Fibroblast of lung (primary cell): ENCODE results near the gene HIGD1A. TPM values are rescaled to one million over a fixed set of nuclear protein-coding genes. Genes with fewer than 3 reads are reported as not detected.

Source experiments
- DNase-seq, 2 donors: peaks; one replicate each; pipeline versions ENCODE4 v3.0.0 to v3.0.0-alpha.2; 2010; ENCODE audit warnings: low read depth in 2 of 2
- H2AFZ ChIP-seq: 2 replicates; pipeline ENCODE4 v1.5.1; 2012; ENCODE audit warnings: low read length, control low read depth, inconsistent platforms
- H3K27ac ChIP-seq: 2 replicates; pipeline ENCODE4 v1.5.1; 2011; ENCODE audit warnings: low read length, control low read depth; ENCODE audit not compliant: insufficient read depth
- H3K27me3 ChIP-seq: 2 replicates; pipeline ENCODE4 v1.5.1; 2011; ENCODE audit warnings: mild to moderate bottlenecking, low read length; ENCODE audit not compliant: control insufficient read depth, insufficient read depth
- H3K36me3 ChIP-seq: 2 replicates; pipeline ENCODE4 v1.5.1; 2011; ENCODE audit warnings: low read length; ENCODE audit not compliant: control insufficient read depth, insufficient read depth
- H3K4me1 ChIP-seq: 2 replicates; pipeline ENCODE4 v1.5.1; 2011; ENCODE audit warnings: low read length; ENCODE audit not compliant: control insufficient read depth, insufficient read depth; ENCODE audit errors: extremely low read depth
- H3K4me2 ChIP-seq: 2 replicates; pipeline ENCODE4 v1.5.1; 2011; ENCODE audit warnings: low read length, control low read depth; ENCODE audit not compliant: insufficient read depth; ENCODE audit errors: extremely low read depth
- H3K4me3 ChIP-seq, 4 experiments: fragments of 200-600 bp in 1 of 4; sonication (generic) in 1 of 4; replicated peaks in 1 of 4; 2 replicates each; pipeline ENCODE4 v1.5.1; 2011 to 2016; ENCODE audit warnings: low read length in 4 of 4, low read depth in 3 of 4, mild to moderate bottlenecking in 3 of 4, control low read depth in 2 of 4, inconsistent platforms in 1 of 4, mixed read lengths in 1 of 4; ENCODE audit not compliant: insufficient read depth in 1 of 4; ENCODE audit errors: control extremely low read depth in 1 of 4
- H3K79me2 ChIP-seq: 2 replicates; pipeline ENCODE4 v1.5.1; 2012; ENCODE audit warnings: mild to moderate bottlenecking, low read length, inconsistent platforms; ENCODE audit not compliant: control insufficient read depth, insufficient read depth
- H3K9ac ChIP-seq: 2 replicates; pipeline ENCODE4 v1.5.1; 2011; ENCODE audit warnings: mild to moderate bottlenecking, low read length, control low read depth; ENCODE audit not compliant: insufficient read depth
- H3K9me3 ChIP-seq: 2 replicates; pipeline ENCODE4 v1.5.1; 2012; ENCODE audit warnings: low read depth, low read length; ENCODE audit not compliant: control insufficient read depth, insufficient read depth
- H4K20me1 ChIP-seq: 2 replicates; pipeline ENCODE4 v1.5.1; 2011; ENCODE audit warnings: low read length; ENCODE audit not compliant: control insufficient read depth, insufficient read depth; ENCODE audit errors: extremely low read depth
- EZH2 ChIP-seq: IDR thresholded peaks from 2 replicates; pipeline ENCODE4 v1.5.1; 2012; ENCODE audit warnings: low read length, control low read depth, mild to moderate bottlenecking; ENCODE audit errors: missing control alignments
- polyA plus RNA-seq, 2 donors: library from polyadenylated mRNA; depleted of rRNA in 1 of 2; stranded (reverse) in 1 of 2; unstranded in 1 of 2; fragments of >200 nt; gene quantifications; 2 replicates each; pipeline ENCODE4 v1.2.1, GENCODE V29; 2011 to 2012; ENCODE audit warnings: missing spikeins in 1 of 2
- total RNA-seq: library from RNA; depleted of rRNA; stranded (reverse); fragments of >200 nt; gene quantifications from 2 replicates; pipeline ENCODE4 v1.2.1, GENCODE V29; 2014
- TF ChIP-seq, protein P1 (sequence below), 2 donors: IDR thresholded peaks in 1 of 2; conservative IDR thresholded peaks in 1 of 2; 1 replicate in 1 of 2; 2 replicates in 1 of 2; pipeline ENCODE4 v1.5.1; 2011 to 2012; ENCODE audit warnings: low read length in 2 of 2, control low read depth in 1 of 2, inconsistent platforms in 1 of 2, low read depth in 1 of 2, mild to moderate bottlenecking in 1 of 2

Gene HIGD1A
- total and polyA plus RNA-seq, 2 donors (not counting 1 experiment from before 2014, with no cell fraction given): 121 to 245 TPM

DNA sequence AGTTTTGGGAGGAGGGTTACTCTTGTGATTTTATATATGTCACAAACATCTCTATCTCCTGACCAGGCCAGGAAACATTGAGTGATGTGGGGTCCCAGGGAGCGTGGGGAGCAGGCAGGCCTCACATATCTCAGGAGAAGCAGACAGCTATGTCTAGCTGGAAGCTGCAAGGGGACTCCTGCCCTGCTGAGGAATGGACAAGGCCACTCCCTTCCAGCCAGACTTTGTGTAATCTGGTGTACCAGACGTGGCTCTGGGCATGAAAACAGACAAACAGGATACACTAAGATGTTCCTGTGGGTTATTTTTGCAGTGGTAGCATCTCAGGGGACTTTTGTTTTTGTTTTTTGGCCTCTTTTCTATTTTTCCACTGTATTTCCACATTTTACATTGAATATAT lies 48.2 kb upstream of the HIGD1A start:
- no peak for DNase-seq
- Histone ChIP-seq H3K27ac (no peak overlapping the region), H4K20me1 (no peaks in the 10 kb centered on the region), H3K9me3 (no peaks in the 10 kb centered on the region), H3K27me3 (peaks cover 6% of the 10 kb centered on the region), H3K4me3 (no peak overlapping the region), H3K4me2 (no peak overlapping the region), H3K4me1 (no peaks in the 10 kb centered on the region), H3K36me3 (no peaks in the 10 kb centered on the region), H3K9ac (no peak overlapping the region), H3K79me2 (no peaks in the 10 kb centered on the region), H2AFZ (no peak overlapping the region)
- TF ChIP-seq, protein P1, sequence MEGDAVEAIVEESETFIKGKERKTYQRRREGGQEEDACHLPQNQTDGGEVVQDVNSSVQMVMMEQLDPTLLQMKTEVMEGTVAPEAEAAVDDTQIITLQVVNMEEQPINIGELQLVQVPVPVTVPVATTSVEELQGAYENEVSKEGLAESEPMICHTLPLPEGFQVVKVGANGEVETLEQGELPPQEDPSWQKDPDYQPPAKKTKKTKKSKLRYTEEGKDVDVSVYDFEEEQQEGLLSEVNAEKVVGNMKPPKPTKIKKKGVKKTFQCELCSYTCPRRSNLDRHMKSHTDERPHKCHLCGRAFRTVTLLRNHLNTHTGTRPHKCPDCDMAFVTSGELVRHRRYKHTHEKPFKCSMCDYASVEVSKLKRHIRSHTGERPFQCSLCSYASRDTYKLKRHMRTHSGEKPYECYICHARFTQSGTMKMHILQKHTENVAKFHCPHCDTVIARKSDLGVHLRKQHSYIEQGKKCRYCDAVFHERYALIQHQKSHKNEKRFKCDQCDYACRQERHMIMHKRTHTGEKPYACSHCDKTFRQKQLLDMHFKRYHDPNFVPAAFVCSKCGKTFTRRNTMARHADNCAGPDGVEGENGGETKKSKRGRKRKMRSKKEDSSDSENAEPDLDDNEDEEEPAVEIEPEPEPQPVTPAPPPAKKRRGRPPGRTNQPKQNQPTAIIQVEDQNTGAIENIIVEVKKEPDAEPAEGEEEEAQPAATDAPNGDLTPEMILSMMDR (conservative IDR thresholded peaks at IDR 0.05 in 1 of 2, IDR thresholded peaks at IDR 0.05 in 1 of 2; ENCODE audit: low read depth in 1 of 2, low read length in 2 of 2): no peak

DNA sequence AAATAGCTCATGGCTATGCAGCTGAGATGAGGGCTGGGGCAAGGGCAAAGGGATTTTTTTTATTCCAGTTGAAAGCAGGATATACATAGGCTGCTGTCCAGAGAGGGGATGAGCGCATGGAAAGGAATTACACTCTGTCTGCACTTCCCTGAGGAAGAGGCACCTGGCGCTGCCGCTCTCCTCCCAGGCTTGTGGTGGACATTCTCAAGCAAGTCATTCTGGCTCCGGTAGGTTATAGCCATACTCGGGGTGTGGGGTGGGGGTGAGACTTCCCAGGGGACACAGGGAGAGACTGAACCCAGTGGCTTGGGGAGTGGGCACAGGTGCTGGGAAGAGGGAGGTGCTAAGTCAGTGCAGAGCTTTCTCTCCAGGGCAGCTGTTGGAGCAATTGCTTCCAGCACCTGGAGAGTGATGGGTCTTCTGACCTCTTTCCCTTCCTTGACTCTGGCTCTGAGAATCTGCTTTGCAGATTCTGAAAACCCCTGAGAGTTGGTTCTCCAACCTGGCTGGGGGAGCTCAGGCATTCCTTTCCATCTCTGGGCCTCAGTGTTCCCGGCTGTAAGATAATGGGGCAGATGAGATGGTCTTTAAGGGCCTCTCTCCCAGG lies 47.0 kb upstream of the HIGD1A start:
- Histone ChIP-seq H3K4me1 (no peaks in the 10 kb centered on the region), H3K9me3 (no peaks in the 10 kb centered on the region), H3K36me3 (no peaks in the 10 kb centered on the region), H3K4me3 (no peak overlapping the region), H2AFZ (no peak overlapping the region), H3K4me2 (no peak overlapping the region), H4K20me1 (no peaks in the 10 kb centered on the region), H3K27ac (no peak overlapping the region), H3K27me3 (peaks cover 11% of the 10 kb centered on the region), H3K79me2 (no peaks in the 10 kb centered on the region), H3K9ac (no peak overlapping the region)
- TF ChIP-seq, protein P1 (conservative IDR thresholded peaks at IDR 0.05 in 1 of 2, IDR thresholded peaks at IDR 0.05 in 1 of 2; ENCODE audit: low read depth in 1 of 2, low read length in 2 of 2): no peak
- no peak for TF ChIP-seq EZH2
- DNase-seq: peak in 1 of 2 donors; percentile 32

DNA sequence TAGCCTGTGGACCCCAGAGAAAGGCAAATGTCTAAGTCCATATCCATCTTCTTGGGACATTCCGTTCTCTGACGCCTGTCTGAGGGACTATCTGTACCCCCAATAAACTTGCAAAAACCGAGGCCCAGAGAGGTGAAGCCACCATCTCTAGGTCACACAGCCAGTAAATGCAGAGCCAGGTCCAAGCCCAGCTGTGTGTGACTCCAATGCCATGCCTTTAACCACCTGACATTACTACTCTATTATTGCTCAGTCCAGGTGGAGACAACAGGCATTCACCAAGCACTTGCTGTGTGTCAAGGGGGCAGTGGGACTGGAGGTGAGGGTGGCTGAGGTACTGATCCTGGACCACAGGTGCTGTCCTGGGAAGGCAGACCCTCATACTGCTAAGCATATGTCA lies 46.0 kb upstream of the HIGD1A start:
- no peaks in the 10 kb centered on the region for H3K9me3 ChIP-seq
- no peaks in the 10 kb centered on the region for H3K4me1 ChIP-seq
- DNase-seq: no peak
- H3K4me2 ChIP-seq: no peak overlapping the region
- no peak overlapping the region for H3K27ac ChIP-seq
- H2AFZ ChIP-seq: no peak overlapping the region
- no peaks in the 10 kb centered on the region for H3K36me3 ChIP-seq
- no peak overlapping the region for H3K4me3 ChIP-seq
- H3K27me3 ChIP-seq: peaks cover 12% of the 10 kb centered on the region
- no peak for TF ChIP-seq EZH2
- TF ChIP-seq, protein P1 (conservative IDR thresholded peaks at IDR 0.05 in 1 of 2, IDR thresholded peaks at IDR 0.05 in 1 of 2; ENCODE audit: low read depth in 1 of 2, low read length in 2 of 2): no peak
- no peaks in the 10 kb centered on the region for H4K20me1 ChIP-seq
- no peaks in the 10 kb centered on the region for H3K79me2 ChIP-seq
- H3K9ac ChIP-seq: no peak overlapping the region
